ENCODE data around the gene FUZ.

DNA sequence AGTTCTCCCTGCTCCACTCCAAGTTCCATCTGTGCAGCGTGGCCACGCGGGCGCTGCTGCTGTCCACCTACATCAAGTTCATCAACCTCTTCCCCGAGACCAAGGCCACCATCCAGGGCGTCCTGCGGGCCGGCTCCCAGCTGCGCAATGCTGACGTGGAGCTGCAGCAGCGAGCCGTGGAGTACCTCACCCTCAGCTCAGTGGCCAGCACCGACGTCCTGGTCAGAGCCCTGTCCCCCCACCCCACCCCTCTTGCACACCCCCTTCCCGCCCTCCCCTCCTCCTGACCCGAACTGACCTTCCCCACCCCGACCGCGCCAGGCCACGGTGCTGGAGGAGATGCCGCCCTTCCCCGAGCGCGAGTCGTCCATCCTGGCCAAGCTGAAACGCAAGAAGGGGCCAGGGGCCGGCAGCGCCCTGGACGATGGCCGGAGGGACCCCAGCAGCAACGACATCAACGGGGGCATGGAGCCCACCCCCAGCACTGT lies 11.6 kb downstream of the FUZ start:
- TF ChIP-seq CTCF (tag by site-specific recombination; IDR thresholded peaks at IDR 0.05) = no peak
- TF ChIP-seq ZNF792 (tag by site-specific recombination; IDR thresholded peaks at IDR 0.05) = no peak
- TF ChIP-seq, protein P1, sequence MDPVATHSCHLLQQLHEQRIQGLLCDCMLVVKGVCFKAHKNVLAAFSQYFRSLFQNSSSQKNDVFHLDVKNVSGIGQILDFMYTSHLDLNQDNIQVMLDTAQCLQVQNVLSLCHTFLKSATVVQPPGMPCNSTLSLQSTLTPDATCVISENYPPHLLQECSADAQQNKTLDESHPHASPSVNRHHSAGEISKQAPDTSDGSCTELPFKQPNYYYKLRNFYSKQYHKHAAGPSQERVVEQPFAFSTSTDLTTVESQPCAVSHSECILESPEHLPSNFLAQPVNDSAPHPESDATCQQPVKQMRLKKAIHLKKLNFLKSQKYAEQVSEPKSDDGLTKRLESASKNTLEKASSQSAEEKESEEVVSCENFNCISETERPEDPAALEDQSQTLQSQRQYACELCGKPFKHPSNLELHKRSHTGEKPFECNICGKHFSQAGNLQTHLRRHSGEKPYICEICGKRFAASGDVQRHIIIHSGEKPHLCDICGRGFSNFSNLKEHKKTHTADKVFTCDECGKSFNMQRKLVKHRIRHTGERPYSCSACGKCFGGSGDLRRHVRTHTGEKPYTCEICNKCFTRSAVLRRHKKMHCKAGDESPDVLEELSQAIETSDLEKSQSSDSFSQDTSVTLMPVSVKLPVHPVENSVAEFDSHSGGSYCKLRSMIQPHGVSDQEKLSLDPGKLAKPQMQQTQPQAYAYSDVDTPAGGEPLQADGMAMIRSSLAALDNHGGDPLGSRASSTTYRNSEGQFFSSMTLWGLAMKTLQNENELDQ (tag by site-specific recombination; IDR thresholded peaks at IDR 0.05; ENCODE audit: low read depth) = no peak
- TF ChIP-seq, protein P2, sequence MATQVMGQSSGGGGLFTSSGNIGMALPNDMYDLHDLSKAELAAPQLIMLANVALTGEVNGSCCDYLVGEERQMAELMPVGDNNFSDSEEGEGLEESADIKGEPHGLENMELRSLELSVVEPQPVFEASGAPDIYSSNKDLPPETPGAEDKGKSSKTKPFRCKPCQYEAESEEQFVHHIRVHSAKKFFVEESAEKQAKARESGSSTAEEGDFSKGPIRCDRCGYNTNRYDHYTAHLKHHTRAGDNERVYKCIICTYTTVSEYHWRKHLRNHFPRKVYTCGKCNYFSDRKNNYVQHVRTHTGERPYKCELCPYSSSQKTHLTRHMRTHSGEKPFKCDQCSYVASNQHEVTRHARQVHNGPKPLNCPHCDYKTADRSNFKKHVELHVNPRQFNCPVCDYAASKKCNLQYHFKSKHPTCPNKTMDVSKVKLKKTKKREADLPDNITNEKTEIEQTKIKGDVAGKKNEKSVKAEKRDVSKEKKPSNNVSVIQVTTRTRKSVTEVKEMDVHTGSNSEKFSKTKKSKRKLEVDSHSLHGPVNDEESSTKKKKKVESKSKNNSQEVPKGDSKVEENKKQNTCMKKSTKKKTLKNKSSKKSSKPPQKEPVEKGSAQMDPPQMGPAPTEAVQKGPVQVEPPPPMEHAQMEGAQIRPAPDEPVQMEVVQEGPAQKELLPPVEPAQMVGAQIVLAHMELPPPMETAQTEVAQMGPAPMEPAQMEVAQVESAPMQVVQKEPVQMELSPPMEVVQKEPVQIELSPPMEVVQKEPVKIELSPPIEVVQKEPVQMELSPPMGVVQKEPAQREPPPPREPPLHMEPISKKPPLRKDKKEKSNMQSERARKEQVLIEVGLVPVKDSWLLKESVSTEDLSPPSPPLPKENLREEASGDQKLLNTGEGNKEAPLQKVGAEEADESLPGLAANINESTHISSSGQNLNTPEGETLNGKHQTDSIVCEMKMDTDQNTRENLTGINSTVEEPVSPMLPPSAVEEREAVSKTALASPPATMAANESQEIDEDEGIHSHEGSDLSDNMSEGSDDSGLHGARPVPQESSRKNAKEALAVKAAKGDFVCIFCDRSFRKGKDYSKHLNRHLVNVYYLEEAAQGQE (tag by site-specific recombination; IDR thresholded peaks at IDR 0.05) = no peak
- TF ChIP-seq KLF10 (tag by site-specific recombination; IDR thresholded peaks at IDR 0.05) = no peak
- no peak for TF ChIP-seq ZFP41 (tag by site-specific recombination; IDR thresholded peaks at IDR 0.05; ENCODE audit: borderline replicate concordance)
- TF ChIP-seq PBX3 (CRISPR knock-in tag; IDR thresholded peaks at IDR 0.05) = no peak
- TF ChIP-seq ZNF121 (tag by site-specific recombination; IDR thresholded peaks at IDR 0.05) = no peak
- TF ChIP-seq ZSCAN30 (tag by site-specific recombination; IDR thresholded peaks at IDR 0.05) = no peak
- no peak for TF ChIP-seq ZNF175 (tag by site-specific recombination; IDR thresholded peaks at IDR 0.05)

All from HEK293 (cell line).